Measurements from ENCODE around the gene BRCA2.

- no peak for TF ChIP-seq CTCF (conservative IDR thresholded peaks at IDR 0.05)
- TF ChIP-seq ZFX (IDR thresholded peaks at IDR 0.05), result no peak
Observed at GRCh38 chr13:32281096-32281495, 34.2 kb upstream of the BRCA2 start.
